SK-N-SH treated with all-trans-retinoic acid at 6 μM for 48 hours (cell line): ENCODE data around the gene MTO1.

Source experiments
- ESRRG ChIP-seq: fragments of 250-450 bp; sonication (Bioruptor Pico); IDR thresholded peaks from 2 replicates; pipeline ENCODE4 v1.6.1; 2021; ENCODE audit warnings: mild to moderate bottlenecking
- ZC3H10 ChIP-seq: fragments of 250-450 bp; sonication (Bioruptor Pico); IDR thresholded peaks from 2 replicates; pipeline ENCODE4 v1.5.1; 2021; ENCODE audit warnings: mild to moderate bottlenecking, moderate library complexity
- ZNF565 ChIP-seq: fragments of 450-650 bp; formaldehyde crosslinking; conservative IDR thresholded peaks from 2 replicates; pipeline ENCODE4 v1.5.0; 2020; ENCODE audit warnings: low read depth, mild to moderate bottlenecking, moderate library complexity

- TF ChIP-seq ZC3H10 (CRISPR knock-in tag): no peak
- TF ChIP-seq ZNF565 (CRISPR knock-in tag): no peak
- TF ChIP-seq ESRRG (CRISPR knock-in tag): no peak
These were observed 1.5 kb upstream of the MTO1 start for GRCh38 chr6:73460056-73460455.
